Measurements from ENCODE around the gene GNAO1. TPM values are rescaled to one million over a fixed set of nuclear protein-coding genes. Genes with fewer than 3 reads are reported as not detected.
A peak's percentile ranks its signal among the peaks of the same experiment; 100 is the strongest.

Gene GNAO1
- total RNA-seq, 1 experiment from 2014 or later: not detected

GRCh38 chr16:56331399-56331798 lies 140.1 kb downstream of the GNAO1 start:
- H3K4me3 Mint-ChIP-seq (ENCODE audit: low read depth, unreplicated experiment): no peak overlapping the region
- H3K4me1 Mint-ChIP-seq (ENCODE audit: low read depth, unreplicated experiment): no peaks in the 10 kb centered on the region
- CTCF ChIA-PET: interaction anchor here (1.2 kb wide), 1 partner anchor 13 kb away, joined by 5 read pairs; no protein-coding TSS in a partner anchor
- no peak for TF ChIP-seq CTCF (IDR thresholded peaks at IDR 0.05; ENCODE audit: unreplicated experiment)
- no peak for DNase-seq
- no peaks in the 10 kb centered on the region for H3K36me3 Mint-ChIP-seq (ENCODE audit: insufficient read depth, unreplicated experiment)
- H3K27ac Mint-ChIP-seq (ENCODE audit: unreplicated experiment): no peak overlapping the region
- intact Hi-C loops (cut with micrococcal nuclease; ENCODE audit: unreplicated experiment): no loop called here
- peaks cover 21% of the 10 kb centered on the region for H3K27me3 Mint-ChIP-seq (ENCODE audit: unreplicated experiment)
- no TSS peak for BruUV-seq (replicated peaks)
- H3K9me3 Mint-ChIP-seq (ENCODE audit: low read depth, unreplicated experiment): no peaks in the 10 kb centered on the region

- H3K27ac Mint-ChIP-seq (ENCODE audit: unreplicated experiment): no peak overlapping the region
- H3K36me3 Mint-ChIP-seq (ENCODE audit: insufficient read depth, unreplicated experiment): no peaks in the 10 kb centered on the region
- CTCF ChIA-PET: interaction anchor here (1.1 to 1.3 kb wide), 4 partner anchors 13 to 370 kb away, joined by 4 to 8 read pairs (median 5); no protein-coding TSS in a partner anchor
- BruUV-seq (replicated peaks): no TSS peak
- intact Hi-C loops (cut with micrococcal nuclease; ENCODE audit: unreplicated experiment): no loop called here
- H3K4me1 Mint-ChIP-seq (ENCODE audit: low read depth, unreplicated experiment): no peaks in the 10 kb centered on the region
- no peak for DNase-seq
- H3K9me3 Mint-ChIP-seq (ENCODE audit: low read depth, unreplicated experiment): no peaks in the 10 kb centered on the region
- H3K27me3 Mint-ChIP-seq (ENCODE audit: unreplicated experiment): peaks cover 21% of the 10 kb centered on the region
- TF ChIP-seq CTCF (IDR thresholded peaks at IDR 0.05; ENCODE audit: unreplicated experiment): no peak
- H3K4me3 Mint-ChIP-seq (ENCODE audit: low read depth, unreplicated experiment): no peak overlapping the region
Measured at GRCh38 chr16:56331915-56332314, 140.6 kb downstream of the GNAO1 start.

GRCh38 chr16:56332464-56333079 lies 141.3 kb downstream of the GNAO1 start:
- H3K27me3 Mint-ChIP-seq (ENCODE audit: unreplicated experiment): peaks cover 21% of the 10 kb centered on the region
- intact Hi-C loops (cut with micrococcal nuclease; ENCODE audit: unreplicated experiment): no loop called here
- peak; percentile 56 for TF ChIP-seq CTCF (IDR thresholded peaks at IDR 0.05; ENCODE audit: unreplicated experiment)
- DNase-seq: peak; percentile 81
- no peaks in the 10 kb centered on the region for H3K4me1 Mint-ChIP-seq (ENCODE audit: low read depth, unreplicated experiment)
- CTCF ChIA-PET: interaction anchor here (0.9 to 2.2 kb wide), 6 partner anchors 12 to 369 kb away, joined by 3 to 8 read pairs (median 5); no protein-coding TSS in a partner anchor
- H3K4me3 Mint-ChIP-seq (ENCODE audit: low read depth, unreplicated experiment): no peak overlapping the region
- H3K36me3 Mint-ChIP-seq (ENCODE audit: insufficient read depth, unreplicated experiment): no peaks in the 10 kb centered on the region
- H3K27ac Mint-ChIP-seq (ENCODE audit: unreplicated experiment): no peak overlapping the region
- no peaks in the 10 kb centered on the region for H3K9me3 Mint-ChIP-seq (ENCODE audit: low read depth, unreplicated experiment)
- BruUV-seq (replicated peaks): no TSS peak

GRCh38 chr16:56334761-56335160 lies 143.5 kb downstream of the GNAO1 start:
- BruUV-seq (replicated peaks): no TSS peak
- CTCF ChIA-PET: interaction anchor here (2.2 kb wide), 1 partner anchor 15 kb away, joined by 5 read pairs; no protein-coding TSS in a partner anchor
- Mint-ChIP-seq H3K27ac (ENCODE audit: unreplicated experiment) (no peak overlapping the region), H3K9me3 (ENCODE audit: low read depth, unreplicated experiment) (no peaks in the 10 kb centered on the region), H3K36me3 (ENCODE audit: insufficient read depth, unreplicated experiment) (no peaks in the 10 kb centered on the region), H3K4me3 (ENCODE audit: low read depth, unreplicated experiment) (no peak overlapping the region), H3K27me3 (ENCODE audit: unreplicated experiment) (peaks cover 14% of the 10 kb centered on the region), H3K4me1 (ENCODE audit: low read depth, unreplicated experiment) (no peaks in the 10 kb centered on the region)
- intact Hi-C loops (cut with micrococcal nuclease; ENCODE audit: unreplicated experiment): no loop called here
- no peak for TF ChIP-seq CTCF (IDR thresholded peaks at IDR 0.05; ENCODE audit: unreplicated experiment)
- no peak for DNase-seq
